Fibroblast of mammary gland (primary cell): ENCODE measurements around the gene CADPS2.

Experiments
- DNase-seq: peaks from one replicate; pipeline ENCODE4 v3.0.0-alpha.2; 2010; ENCODE audit warnings: low read depth
- H3K4me3 ChIP-seq: 2 replicates; pipeline ENCODE4 v1.5.1; 2011; ENCODE audit warnings: low read depth, mild to moderate bottlenecking, low read length, moderate library complexity; ENCODE audit not compliant: control insufficient read depth
- TF ChIP-seq, protein P1 (sequence below): conservative IDR thresholded peaks from 2 replicates; pipeline ENCODE4 v1.5.1; 2011; ENCODE audit warnings: low read depth, low read length, inconsistent platforms; ENCODE audit not compliant: control insufficient read depth, insufficient read depth

CADPS2 gene

DNA sequence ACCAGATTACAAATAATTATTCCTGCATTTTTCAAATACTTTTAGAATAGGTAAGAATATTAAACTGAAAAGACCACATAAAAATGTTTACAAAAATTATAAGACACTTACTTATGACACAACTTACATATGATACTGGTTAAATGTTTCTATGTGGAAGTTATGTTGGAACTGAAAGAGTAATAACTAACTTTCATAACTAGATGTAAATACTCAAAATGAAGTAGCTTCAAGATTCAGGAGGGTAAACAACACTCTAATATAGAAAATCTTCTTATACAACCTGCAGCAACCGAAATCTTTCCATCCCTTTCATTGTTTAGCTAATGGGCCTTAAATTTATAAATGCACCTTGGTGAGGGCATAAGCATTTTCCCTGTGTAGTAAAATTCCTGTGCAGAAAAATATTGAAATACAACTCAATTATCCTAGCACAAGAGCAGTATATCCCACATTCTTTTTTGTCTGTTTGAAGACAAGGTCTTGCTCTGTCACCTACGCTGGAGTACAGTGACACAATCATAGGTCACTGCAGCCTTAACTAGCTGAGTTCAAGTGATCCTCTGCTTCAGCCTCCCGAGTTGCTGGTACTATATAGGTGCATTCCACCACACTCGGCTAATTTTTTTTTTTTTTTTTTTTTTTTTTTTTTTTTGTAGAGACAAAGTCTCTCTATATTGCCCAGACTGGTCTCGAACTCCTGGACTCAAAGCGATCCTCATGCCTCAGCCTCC is 168.7 kb downstream of the CADPS2 start:
- TF ChIP-seq, protein P1, sequence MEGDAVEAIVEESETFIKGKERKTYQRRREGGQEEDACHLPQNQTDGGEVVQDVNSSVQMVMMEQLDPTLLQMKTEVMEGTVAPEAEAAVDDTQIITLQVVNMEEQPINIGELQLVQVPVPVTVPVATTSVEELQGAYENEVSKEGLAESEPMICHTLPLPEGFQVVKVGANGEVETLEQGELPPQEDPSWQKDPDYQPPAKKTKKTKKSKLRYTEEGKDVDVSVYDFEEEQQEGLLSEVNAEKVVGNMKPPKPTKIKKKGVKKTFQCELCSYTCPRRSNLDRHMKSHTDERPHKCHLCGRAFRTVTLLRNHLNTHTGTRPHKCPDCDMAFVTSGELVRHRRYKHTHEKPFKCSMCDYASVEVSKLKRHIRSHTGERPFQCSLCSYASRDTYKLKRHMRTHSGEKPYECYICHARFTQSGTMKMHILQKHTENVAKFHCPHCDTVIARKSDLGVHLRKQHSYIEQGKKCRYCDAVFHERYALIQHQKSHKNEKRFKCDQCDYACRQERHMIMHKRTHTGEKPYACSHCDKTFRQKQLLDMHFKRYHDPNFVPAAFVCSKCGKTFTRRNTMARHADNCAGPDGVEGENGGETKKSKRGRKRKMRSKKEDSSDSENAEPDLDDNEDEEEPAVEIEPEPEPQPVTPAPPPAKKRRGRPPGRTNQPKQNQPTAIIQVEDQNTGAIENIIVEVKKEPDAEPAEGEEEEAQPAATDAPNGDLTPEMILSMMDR: no peak
- no peak overlapping the region for H3K4me3 ChIP-seq
- no peak for DNase-seq

DNA sequence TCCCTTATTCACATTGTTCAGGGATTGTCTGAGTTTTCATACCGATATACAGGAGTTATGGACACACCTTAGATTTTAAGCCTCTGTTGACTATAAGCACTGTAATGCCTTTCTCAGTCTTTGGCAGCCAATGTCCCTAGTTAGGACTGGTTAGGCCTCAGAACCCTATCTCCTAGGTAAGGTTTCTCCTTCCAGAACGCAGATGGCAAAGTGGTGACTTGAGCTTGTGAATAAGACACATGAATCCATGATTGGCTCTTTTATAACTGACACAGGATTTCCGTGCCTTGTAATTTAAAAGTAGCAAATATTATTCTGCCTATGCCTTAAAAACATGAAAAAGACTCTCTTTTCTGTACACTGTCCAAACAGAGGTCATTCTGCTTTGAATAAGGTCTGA is 171.1 kb downstream of the CADPS2 start:
- H3K4me3 ChIP-seq: no peak overlapping the region
- DNase-seq: no peak
- TF ChIP-seq, protein P1: no peak

DNA sequence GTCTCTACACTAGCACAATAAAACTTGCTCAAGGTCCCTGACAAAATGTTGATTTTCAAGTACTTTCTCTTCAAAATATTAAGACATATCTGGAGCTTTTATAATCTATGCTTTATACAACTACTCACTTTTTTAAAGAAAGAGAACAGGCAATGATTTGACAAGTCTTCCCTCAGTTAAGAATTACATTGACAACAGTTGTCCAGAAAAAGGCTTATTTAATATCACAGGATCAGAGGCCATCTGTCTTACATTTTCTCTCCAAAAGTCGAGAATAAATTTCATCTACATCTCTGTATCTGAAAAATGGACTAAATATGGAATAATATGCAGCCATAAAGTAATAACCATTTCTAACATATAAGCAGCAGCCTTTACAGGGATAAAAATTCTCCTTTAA is 175.3 kb downstream of the CADPS2 start:
- DNase-seq: no peak
- H3K4me3 ChIP-seq: no peak overlapping the region
- TF ChIP-seq, protein P1: no peak

DNA sequence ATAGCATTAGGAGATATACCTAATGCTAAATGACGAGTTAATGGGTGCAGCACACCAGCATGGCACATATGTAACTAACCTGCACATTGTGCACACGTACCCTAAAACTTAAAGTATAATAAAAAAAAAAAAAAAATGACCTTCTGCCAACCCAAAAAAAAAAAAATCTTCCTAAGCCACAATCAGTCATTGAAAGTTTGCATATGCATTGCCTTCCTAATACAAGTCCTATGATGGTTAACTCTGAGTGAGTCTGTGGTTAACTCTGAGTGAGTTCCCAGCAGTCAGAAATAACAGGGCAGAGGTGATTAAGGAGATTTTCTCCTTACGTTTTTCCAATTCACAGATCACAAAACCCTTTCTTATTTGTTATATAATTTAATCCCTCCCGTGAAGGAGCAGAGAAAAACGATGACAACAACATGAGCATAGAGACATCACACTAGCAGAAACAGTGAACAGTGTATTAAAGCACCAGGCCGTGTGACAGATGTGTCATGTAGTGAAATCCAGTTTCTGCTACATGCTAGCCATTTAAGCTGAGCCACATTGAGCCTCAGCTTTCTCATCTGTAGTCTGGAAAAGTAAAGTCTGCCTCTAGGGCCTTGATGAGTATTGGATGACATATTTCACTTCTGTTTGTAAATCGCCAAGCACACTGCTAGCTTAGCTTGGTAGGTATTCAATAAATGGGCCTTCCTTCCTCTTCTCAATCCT is 176.2 kb downstream of the CADPS2 start:
- TF ChIP-seq, protein P1: no peak
- DNase-seq: no peak
- H3K4me3 ChIP-seq: no peak overlapping the region

DNA sequence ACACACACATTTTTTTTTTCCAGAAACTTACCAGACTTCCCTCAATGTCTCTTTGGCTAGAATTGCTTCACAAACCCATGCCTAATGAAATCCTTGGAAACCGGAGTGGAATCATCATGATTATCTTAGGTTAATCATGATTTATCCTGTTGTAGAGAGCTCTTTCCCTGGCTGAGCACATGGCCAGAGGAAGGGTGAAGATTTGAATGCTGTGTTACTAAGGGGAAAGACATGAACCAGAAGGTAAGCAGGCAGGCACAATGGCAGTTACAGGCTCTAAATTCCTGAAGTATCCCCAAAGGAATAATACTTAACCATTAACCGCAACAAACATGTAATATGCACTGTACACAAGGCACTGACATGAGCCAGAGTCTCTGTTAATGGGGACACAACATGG is 179.4 kb downstream of the CADPS2 start:
- DNase-seq: no peak
- TF ChIP-seq, protein P1: no peak
- no peak overlapping the region for H3K4me3 ChIP-seq

DNA sequence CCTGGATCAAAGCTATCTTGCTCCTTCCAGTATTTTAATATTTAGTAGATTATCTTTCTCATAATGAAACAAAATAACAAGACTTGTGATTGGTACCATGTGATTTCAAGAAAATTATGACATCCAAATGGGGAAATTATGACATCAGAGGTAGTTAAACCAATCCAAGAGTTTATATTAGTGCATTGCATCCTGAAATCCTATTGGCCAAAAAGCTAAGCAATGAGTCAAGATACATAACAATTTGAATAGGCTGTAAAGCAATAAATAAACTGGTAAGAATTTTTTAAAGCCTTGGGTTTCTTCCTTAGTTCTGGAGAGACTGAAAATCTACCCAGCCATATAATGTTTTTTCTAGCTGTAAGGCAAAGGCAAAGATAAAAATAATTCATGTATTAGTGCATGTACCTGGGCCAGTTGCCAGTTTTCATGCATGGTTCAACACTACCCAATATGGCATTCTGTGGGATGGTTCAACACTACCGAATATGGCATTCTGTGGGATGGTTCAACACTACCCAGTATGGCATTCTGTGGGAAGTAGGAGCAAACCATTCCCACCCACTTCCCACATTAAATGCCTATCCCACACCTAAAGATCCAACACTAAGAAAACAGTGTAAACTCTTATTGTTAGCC is 183.3 kb downstream of the CADPS2 start, which contains the start of gene RNF148:
TSS of gene RNF148 (minus strand) at position 51 of the 639 bp plus-strand sequence. CDS start 172 bp downstream, outside the sequence.
- no peak within 1 kb of the TSS for H3K4me3 ChIP-seq
- TF ChIP-seq, protein P1: no peak
- no peak for DNase-seq
